Vagina (tissue), 2 donors: ENCODE results near the gene GJA4. TPM values are rescaled to one million over a fixed set of nuclear protein-coding genes. Genes with fewer than 3 reads are reported as not detected.

Experiments
- DNase-seq, 2 donors: peaks; one replicate each; pipeline ENCODE4 v3.0.0-alpha.2; 2017; ENCODE audit errors: extremely low spot score in 2 of 2
- H3K27ac ChIP-seq: fragments of 200-600 bp; sonication (generic); one replicate; pipeline ENCODE4 v1.5.1; 2019
- H3K27me3 ChIP-seq: fragments of 200-600 bp; sonication (generic); one replicate; pipeline ENCODE4 v1.5.1; 2019
- H3K36me3 ChIP-seq, 2 donors: fragments of 200-600 bp; sonication (generic); one replicate each; pipeline ENCODE4 v1.5.1; 2017 to 2019
- H3K4me1 ChIP-seq: fragments of 200-600 bp; sonication (generic); one replicate; pipeline ENCODE4 v1.5.1; 2019
- H3K4me3 ChIP-seq, 2 donors: fragments of 200-600 bp; sonication (generic); 1 replicate in 1 of 2; 2 replicates in 1 of 2; pipeline ENCODE4 v1.5.1; 2016 to 2019
- H3K9me3 ChIP-seq: fragments of 200-600 bp; sonication (generic); one replicate; pipeline ENCODE4 v1.5.1; 2019
- CTCF ChIP-seq, 3 experiments: fragments of 450-650 bp in 2 of 3; fragments of 200-600 bp in 1 of 3; sonication (generic) in 1 of 3; IDR thresholded peaks; one replicate each; pipeline ENCODE4 v1.5.1; 2017 to 2019; ENCODE audit warnings: antibody characterized with exemption in 3 of 3, mild to moderate bottlenecking in 2 of 3, moderate library complexity in 2 of 3
- POLR2A ChIP-seq, 2 donors: fragments of 450-650 bp; IDR thresholded peaks; one replicate each; pipeline ENCODE4 v1.6.1; 2017; ENCODE audit warnings: antibody characterized with exemption in 2 of 2, mild to moderate bottlenecking in 2 of 2, moderate library complexity in 2 of 2
- POLR2AphosphoS5 ChIP-seq, 2 donors: sonication (generic); formaldehyde crosslinking; IDR thresholded peaks; one replicate each; pipeline ENCODE4 v1.9.0; 2017; ENCODE audit warnings: antibody characterized with exemption in 2 of 2, mild to moderate bottlenecking in 2 of 2, low read depth in 1 of 2; ENCODE audit not compliant: insufficient read depth in 1 of 2
- intact Hi-C: fragments of 100-400 bp; cut with DNase I; formaldehyde crosslinking; loops from one replicate; pipeline ENCODE4 v1.15.1; 2023
- total RNA-seq: library from RNA; depleted of rRNA; stranded (reverse); fragments of >200 nt; gene quantifications from one replicate; pipeline ENCODE4 v1.2.3, GENCODE V29; 2016

Gene GJA4
- total RNA-seq, 1 donor from 2014 or later = 28.5 TPM

GRCh38 chr1:34759503-34760357 lies 33.1 kb upstream of the GJA4 start, which contains the start of gene GJB4:
GJB4 (plus strand) TSS chr1:34759740; CDS start chr1:34761255, 1,515 bp downstream.
- Histone ChIP-seq H3K36me3 (no peaks in the 10 kb centered on the region), H3K4me3 (no peak within 1 kb of the TSS), H3K27ac (no peak within 1 kb of the TSS), H3K27me3 (no peaks in the 10 kb centered on the region), H3K4me1 (peaks cover 22% of the 10 kb centered on the region), H3K9me3 (no peaks in the 10 kb centered on the region)
- intact Hi-C loops = no loop called here
- DNase-seq = no peak
- TF ChIP-seq CTCF (IDR thresholded peaks at IDR 0.05) (no peak), POLR2A (IDR thresholded peaks at IDR 0.05) (no peak), POLR2AphosphoS5 (IDR thresholded peaks at IDR 0.05; ENCODE audit: insufficient read depth in 1 of 2, low read depth in 1 of 2) (no peak)

GRCh38 chr1:34761176-34761761 lies 31.5 kb upstream of the GJA4 start:
- intact Hi-C loops = no loop called here
- no peak overlapping the region for H3K27ac ChIP-seq
- H3K27me3 ChIP-seq = no peaks in the 10 kb centered on the region
- peaks cover 22% of the 10 kb centered on the region for H3K4me1 ChIP-seq
- no peak for DNase-seq
- no peak overlapping the region for H3K4me3 ChIP-seq
- H3K36me3 ChIP-seq = no peaks in the 10 kb centered on the region
- TF ChIP-seq POLR2AphosphoS5 (IDR thresholded peaks at IDR 0.05; ENCODE audit: insufficient read depth in 1 of 2, low read depth in 1 of 2) (no peak), CTCF (IDR thresholded peaks at IDR 0.05) (no peak), POLR2A (IDR thresholded peaks at IDR 0.05) (no peak)
- H3K9me3 ChIP-seq = no peaks in the 10 kb centered on the region

- H3K4me3 ChIP-seq = no peak overlapping the region
- H3K27me3 ChIP-seq = no peaks in the 10 kb centered on the region
- intact Hi-C loops = no loop called here
- H3K9me3 ChIP-seq = no peaks in the 10 kb centered on the region
- TF ChIP-seq POLR2A (IDR thresholded peaks at IDR 0.05) (no peak), POLR2AphosphoS5 (IDR thresholded peaks at IDR 0.05; ENCODE audit: insufficient read depth in 1 of 2, low read depth in 1 of 2) (no peak), CTCF (IDR thresholded peaks at IDR 0.05) (no peak)
- no peak for DNase-seq
- peaks cover 19% of the 10 kb centered on the region for H3K4me1 ChIP-seq
- H3K36me3 ChIP-seq = no peaks in the 10 kb centered on the region
- no peak overlapping the region for H3K27ac ChIP-seq
Measured at GRCh38 chr1:34761776-34762307, 31.0 kb upstream of the GJA4 start.

GRCh38 chr1:34762474-34763141 lies 30.2 kb upstream of the GJA4 start:
- no peak for DNase-seq
- no peaks in the 10 kb centered on the region for H3K36me3 ChIP-seq
- no peaks in the 10 kb centered on the region for H3K9me3 ChIP-seq
- no peaks in the 10 kb centered on the region for H3K27me3 ChIP-seq
- peaks cover 12% of the 10 kb centered on the region for H3K4me1 ChIP-seq
- H3K4me3 ChIP-seq = no peak overlapping the region
- intact Hi-C loops = no loop called here
- no peak overlapping the region for H3K27ac ChIP-seq
- no peak for TF ChIP-seq POLR2A (IDR thresholded peaks at IDR 0.05)
- no peak for TF ChIP-seq POLR2AphosphoS5 (IDR thresholded peaks at IDR 0.05; ENCODE audit: insufficient read depth in 1 of 2, low read depth in 1 of 2)
- no peak for TF ChIP-seq CTCF (IDR thresholded peaks at IDR 0.05)
